IPS-15b (cell line): ENCODE data around the gene PLN.

Experiments used
- H3K27me3 ChIP-seq: one replicate; pipeline ENCODE4 v1.6.1; 2013; ENCODE audit warnings: low read length; ENCODE audit not compliant: control insufficient read depth, insufficient read depth
- H3K36me3 ChIP-seq: one replicate; pipeline ENCODE4 v1.6.1; 2013; ENCODE audit warnings: low read length; ENCODE audit not compliant: control insufficient read depth, insufficient read depth
- H3K4me1 ChIP-seq: one replicate; pipeline ENCODE4 v1.6.1; 2013; ENCODE audit warnings: mild to moderate bottlenecking, low read length; ENCODE audit not compliant: control insufficient read depth, insufficient read depth
- H3K4me3 ChIP-seq: one replicate; pipeline ENCODE4 v1.5.1; 2013; ENCODE audit warnings: low read depth, low read length
- H3K9ac ChIP-seq: one replicate; pipeline ENCODE4 v1.6.1; 2013; ENCODE audit warnings: low read depth, mild to moderate bottlenecking, low read length
- H3K9me3 ChIP-seq: one replicate; pipeline ENCODE4 v1.6.1; 2013; ENCODE audit warnings: mild to moderate bottlenecking, low read length; ENCODE audit not compliant: control insufficient read depth, insufficient read depth

Gene PLN

DNA sequence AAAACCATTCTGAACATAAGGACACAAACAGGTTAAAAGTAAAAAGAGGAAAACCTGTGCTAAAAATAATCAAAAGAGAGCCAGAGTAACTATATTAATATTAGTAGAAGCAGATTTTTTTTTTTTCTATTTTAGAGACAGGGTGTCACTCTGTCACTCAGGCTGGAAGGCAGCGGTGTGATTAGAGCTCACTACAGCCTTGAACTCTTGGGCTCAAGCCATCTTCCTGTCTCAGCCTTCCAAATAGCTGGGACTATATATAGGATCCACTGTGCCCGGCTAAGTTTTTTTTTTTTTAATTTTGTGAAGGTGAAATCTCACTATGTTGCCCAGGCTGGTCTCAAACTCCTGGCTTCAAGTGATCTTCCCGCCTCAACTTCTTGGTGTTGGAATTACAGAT, 33.4 kb upstream of the PLN start:
- Histone ChIP-seq H3K9ac (no peak overlapping the region), H3K9me3 (no peaks in the 10 kb centered on the region), H3K4me3 (no peak overlapping the region), H3K27me3 (no peaks in the 10 kb centered on the region), H3K36me3 (no peaks in the 10 kb centered on the region), H3K4me1 (no peaks in the 10 kb centered on the region)

DNA sequence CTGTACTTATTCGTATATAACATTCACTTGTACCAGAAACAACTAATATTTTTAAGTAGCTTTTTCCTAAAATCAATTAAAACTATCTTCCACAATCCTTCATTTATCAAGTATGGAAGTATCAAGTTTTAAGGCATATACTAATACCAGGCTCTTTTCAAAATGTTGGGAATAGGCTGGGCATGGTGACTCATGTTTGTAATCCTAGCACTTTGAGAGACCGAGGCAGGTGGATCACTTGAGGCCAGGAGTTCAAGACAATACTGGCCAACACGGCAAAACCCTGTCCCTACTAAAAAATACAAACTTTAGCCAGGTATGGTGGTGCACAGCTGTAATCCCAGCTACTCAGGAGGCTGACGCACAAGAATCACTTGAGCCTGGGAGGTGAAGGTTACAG, 25.7 kb upstream of the PLN start:
- H3K9ac ChIP-seq = no peak overlapping the region
- no peaks in the 10 kb centered on the region for H3K9me3 ChIP-seq
- no peaks in the 10 kb centered on the region for H3K36me3 ChIP-seq
- no peaks in the 10 kb centered on the region for H3K27me3 ChIP-seq
- H3K4me3 ChIP-seq = no peak overlapping the region
- H3K4me1 ChIP-seq = no peaks in the 10 kb centered on the region

DNA sequence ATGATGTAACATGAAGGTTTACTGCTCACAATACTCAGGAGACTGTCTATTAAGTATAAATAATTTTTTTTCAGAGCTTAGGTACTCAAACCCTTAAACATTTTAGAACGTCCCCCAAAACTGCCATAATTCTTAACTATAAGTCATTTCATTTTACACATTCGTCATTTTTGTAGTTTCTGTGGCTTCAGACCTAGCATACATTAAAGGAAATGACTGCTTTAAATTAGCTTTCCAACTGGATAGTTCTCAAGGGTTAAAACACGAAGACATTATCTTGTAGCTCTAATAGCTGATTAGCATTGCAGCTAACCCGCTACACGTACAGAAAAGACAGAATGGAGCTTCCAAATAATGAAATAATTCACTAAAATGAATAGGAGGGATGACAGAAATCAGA, 24.9 kb upstream of the PLN start:
- H3K36me3 ChIP-seq = no peaks in the 10 kb centered on the region
- H3K4me3 ChIP-seq = no peak overlapping the region
- H3K9me3 ChIP-seq = no peaks in the 10 kb centered on the region
- no peaks in the 10 kb centered on the region for H3K4me1 ChIP-seq
- H3K27me3 ChIP-seq = no peaks in the 10 kb centered on the region
- no peak overlapping the region for H3K9ac ChIP-seq

DNA sequence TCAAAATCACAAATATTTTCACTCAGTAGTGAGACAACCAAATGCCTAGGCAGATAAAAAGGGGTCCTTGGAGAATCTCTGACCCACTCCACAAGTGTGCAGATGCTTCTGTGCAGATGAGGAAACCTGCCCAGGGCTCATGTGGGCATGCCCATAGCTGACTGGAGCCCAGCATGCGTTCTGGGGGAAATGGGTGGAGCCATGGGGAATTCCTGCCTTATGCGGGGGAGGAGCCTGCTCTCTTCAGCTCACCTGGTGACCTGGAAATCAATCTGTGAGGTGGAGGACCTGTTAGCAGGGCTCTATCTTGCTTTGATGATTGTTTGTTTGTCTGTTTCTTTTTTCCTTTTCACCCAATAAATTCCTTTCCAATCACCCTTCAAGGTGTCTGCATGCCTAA, 23.4 kb upstream of the PLN start:
- H3K36me3 ChIP-seq = no peaks in the 10 kb centered on the region
- no peaks in the 10 kb centered on the region for H3K27me3 ChIP-seq
- no peak overlapping the region for H3K4me3 ChIP-seq
- no peaks in the 10 kb centered on the region for H3K9me3 ChIP-seq
- H3K4me1 ChIP-seq = no peaks in the 10 kb centered on the region
- H3K9ac ChIP-seq = no peak overlapping the region

DNA sequence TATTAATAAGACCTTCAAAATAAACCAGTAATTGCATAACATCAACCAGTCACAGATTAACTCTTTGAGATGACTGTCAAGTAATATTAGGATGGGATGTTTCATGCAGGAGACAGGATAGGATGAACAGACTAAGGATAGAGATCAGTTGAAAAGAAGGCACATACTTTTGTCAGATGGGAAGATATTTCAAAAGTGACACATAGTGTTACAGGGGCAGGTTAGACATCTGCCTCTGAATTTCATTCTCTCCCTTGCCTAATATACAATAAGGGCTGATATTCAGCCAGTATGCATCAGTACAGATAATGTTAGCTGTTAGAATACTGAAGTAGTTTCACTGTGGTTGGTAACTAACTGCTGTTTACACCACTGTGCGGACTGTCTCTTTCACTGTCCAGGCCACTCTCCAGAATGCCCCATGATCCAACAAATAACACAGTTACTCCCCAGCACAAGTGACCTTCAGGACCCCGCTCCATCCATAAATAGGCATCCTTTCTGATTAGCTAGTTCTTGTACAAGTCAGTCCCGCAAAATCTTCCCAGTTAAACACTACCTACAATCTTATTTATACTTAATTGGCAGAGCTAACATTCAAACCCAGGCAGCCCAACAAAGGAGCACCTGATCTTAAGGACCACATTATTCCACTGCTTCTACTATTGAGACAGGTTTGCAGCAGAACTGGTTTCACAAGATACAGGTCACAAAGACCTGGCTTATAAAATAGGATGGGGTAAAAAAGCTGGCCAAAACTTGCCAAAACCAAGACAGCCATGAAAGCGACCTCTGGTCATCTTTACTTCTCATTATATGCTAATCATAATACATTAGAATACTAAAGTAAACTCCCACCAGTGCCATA, 21.9 kb upstream of the PLN start:
- no peaks in the 10 kb centered on the region for H3K36me3 ChIP-seq
- H3K9me3 ChIP-seq = no peaks in the 10 kb centered on the region
- H3K4me1 ChIP-seq = no peaks in the 10 kb centered on the region
- H3K9ac ChIP-seq = no peak overlapping the region
- no peaks in the 10 kb centered on the region for H3K27me3 ChIP-seq
- H3K4me3 ChIP-seq = no peak overlapping the region

DNA sequence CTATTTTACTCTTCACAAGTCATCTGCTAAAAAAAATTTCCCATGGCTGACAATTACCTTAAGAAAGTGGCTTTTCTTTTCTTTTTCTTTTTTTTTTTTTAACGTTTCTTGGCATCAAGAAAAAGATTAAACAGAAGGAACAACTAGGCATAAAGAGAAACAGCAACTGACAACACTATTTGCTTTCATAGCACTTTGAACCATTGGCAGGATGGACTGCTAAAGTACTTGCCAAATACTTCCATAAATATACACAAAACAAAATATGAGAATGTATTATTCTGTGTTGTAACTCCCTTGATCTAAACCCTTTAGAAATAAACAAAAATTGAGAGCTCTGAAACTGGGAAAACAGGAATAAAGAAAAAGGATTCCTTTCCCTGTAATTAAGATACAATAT, 20.0 kb upstream of the PLN start:
- H3K9ac ChIP-seq = no peak overlapping the region

DNA sequence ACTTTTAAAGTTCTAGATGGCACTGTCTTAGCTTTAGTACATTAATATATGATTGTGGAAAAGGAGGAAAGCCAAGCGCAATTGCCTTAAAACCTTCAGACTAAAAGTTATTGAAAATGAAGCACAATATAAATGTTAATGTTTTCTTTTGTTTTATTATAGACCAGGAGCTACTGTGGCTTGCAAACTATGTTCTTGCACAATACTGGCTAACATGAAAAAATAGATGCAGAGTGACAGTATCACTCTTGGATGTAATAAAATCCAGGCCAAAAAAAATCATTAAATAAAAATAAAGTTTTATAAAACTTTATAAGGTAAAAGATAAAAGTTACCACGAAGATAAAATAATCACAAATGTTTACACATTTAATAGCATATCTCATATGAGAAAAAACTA, 18.3 kb upstream of the PLN start:
- Histone ChIP-seq H3K9ac (no peak overlapping the region), H3K4me3 (no peak overlapping the region), H3K9me3 (no peaks in the 10 kb centered on the region), H3K36me3 (no peaks in the 10 kb centered on the region), H3K27me3 (no peaks in the 10 kb centered on the region), H3K4me1 (no peaks in the 10 kb centered on the region)

More for the DNA sequence above, 20.0 kb upstream of the PLN start:
- Histone ChIP-seq H3K27me3 (no peaks in the 10 kb centered on the region), H3K4me3 (no peak overlapping the region), H3K4me1 (no peaks in the 10 kb centered on the region), H3K36me3 (no peaks in the 10 kb centered on the region), H3K9me3 (no peaks in the 10 kb centered on the region)

DNA sequence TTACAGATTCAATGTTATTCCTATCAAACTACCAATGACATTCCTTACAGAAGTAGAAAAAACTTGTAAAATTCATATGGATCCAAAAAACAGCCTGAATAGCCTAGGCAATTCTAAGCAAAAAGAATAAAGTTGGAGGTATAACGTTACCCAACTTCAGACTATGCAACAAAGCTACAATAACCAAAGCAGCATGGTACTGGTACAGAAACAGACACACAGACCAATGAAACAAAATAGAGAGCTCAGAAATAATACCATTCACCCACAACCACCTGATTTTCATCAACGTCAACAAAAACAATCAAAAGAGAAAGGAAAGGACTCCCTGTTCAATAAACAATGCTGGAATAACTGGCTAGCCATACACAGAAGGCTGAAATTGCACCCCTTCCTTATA, 17.2 kb upstream of the PLN start:
- H3K9ac ChIP-seq = no peak overlapping the region
- no peak overlapping the region for H3K4me3 ChIP-seq
- no peaks in the 10 kb centered on the region for H3K4me1 ChIP-seq
- no peaks in the 10 kb centered on the region for H3K9me3 ChIP-seq
- H3K27me3 ChIP-seq = no peaks in the 10 kb centered on the region
- no peaks in the 10 kb centered on the region for H3K36me3 ChIP-seq

DNA sequence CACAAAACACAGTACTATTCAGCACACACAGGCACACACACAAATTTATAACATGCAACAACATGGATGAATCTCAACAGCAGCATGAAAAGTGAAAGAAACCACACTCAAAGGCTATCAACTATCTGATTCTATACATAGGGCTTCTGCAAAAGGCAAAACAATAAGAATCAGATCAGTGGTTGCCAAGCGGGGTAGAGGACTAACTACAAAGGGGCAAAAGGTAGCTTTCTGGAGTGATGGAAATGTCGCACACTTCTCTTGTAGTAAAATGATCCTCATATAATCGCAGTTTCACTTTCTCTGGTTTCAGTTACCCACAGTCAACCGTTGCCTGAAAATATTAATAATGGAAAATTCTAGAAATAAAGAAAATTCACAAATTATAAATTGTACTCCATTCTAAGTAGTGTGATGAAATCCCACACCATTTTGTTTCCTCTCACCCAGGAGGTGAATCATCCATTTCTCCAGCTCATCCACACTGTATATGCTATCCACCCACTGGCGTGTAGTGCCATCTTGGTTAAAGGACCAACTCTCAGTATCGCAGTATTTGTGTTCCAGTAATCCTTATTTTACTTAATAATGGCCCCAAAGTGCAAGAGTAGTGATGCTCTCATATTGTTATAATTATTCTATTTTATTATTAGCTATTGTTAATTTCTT, 12.8 kb upstream of the PLN start:
- Histone ChIP-seq H3K36me3 (no peaks in the 10 kb centered on the region), H3K4me1 (no peaks in the 10 kb centered on the region), H3K9ac (no peak overlapping the region), H3K27me3 (no peaks in the 10 kb centered on the region), H3K9me3 (no peaks in the 10 kb centered on the region), H3K4me3 (no peak overlapping the region)

DNA sequence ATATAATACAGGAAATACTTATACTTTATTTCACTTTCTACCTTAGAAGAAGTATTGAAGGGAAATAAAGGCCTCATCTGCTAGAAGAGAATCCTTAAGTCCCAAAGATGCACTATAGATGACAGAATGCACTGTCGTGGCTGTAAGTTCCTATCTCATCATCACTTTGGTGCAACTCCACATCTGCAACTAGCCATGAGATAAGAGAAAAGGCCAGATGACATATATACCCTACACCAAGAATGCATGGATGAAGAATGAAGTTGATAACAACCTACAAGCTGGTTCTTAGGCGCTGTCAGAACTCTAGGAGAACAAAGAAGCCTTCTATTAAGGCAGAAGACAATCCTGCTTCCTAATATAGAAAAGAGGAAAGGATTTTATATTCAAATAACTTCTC, 11.6 kb upstream of the PLN start:
- no peaks in the 10 kb centered on the region for H3K4me1 ChIP-seq
- H3K9ac ChIP-seq = no peak overlapping the region
- no peaks in the 10 kb centered on the region for H3K27me3 ChIP-seq
- no peaks in the 10 kb centered on the region for H3K9me3 ChIP-seq
- H3K36me3 ChIP-seq = no peaks in the 10 kb centered on the region
- no peak overlapping the region for H3K4me3 ChIP-seq

DNA sequence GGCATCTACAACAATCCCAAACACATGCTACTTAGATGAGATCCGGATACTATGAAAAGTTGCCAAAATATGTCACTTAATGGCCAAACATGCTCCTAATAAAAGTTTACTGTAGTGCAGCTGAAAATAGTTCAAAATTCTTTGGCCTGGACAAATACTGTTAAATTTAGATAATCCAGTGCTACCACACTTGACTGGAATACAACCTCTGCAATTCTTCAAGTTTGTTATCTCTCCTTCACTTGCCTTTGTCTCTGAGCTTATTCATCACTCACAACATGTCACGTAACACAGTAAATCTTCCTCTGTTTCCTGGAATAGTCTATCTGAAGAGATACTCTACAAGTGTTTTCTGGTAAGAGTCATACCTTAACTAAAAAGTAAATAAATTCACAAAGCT, 10.5 kb upstream of the PLN start:
- no peaks in the 10 kb centered on the region for H3K27me3 ChIP-seq

More for the DNA sequence above, 10.5 kb upstream of the PLN start:
- Histone ChIP-seq H3K9me3 (no peaks in the 10 kb centered on the region), H3K9ac (no peak overlapping the region), H3K4me3 (no peak overlapping the region), H3K36me3 (no peaks in the 10 kb centered on the region), H3K4me1 (no peaks in the 10 kb centered on the region)
